Measurements from ENCODE around the gene CSF2RB. TPM values are rescaled to one million over a fixed set of nuclear protein-coding genes. Genes with fewer than 3 reads are reported as not detected.

The CSF2RB gene
- total RNA-seq, 3 donors from 2014 or later = 4.1 to 8.1 (median 5.3) TPM

DNA sequence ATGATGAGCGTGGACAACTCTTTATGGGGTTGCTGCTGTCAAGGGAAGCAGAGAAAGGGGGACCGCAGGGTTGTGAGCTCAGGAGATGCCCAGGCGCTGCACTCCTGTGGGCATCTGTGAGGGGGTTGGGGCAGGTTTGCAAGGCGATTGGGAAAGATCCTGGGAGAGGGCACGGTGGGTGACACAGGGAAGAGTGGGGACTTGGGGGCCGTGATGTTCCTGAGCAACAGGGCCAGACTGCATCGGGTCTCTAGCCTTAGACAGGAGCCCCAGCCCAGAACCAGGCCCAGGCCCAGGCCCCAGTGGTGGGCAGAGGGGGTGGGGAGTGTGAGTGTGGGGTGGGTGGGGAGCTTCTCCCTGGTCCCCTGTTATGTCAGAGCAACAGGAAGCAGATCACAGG lies 38.3 kb downstream of the CSF2RB start:
- intact Hi-C loops (cut with DNase I, micrococcal nuclease) = no loop called here
- no peak for DNase-seq
- Histone ChIP-seq H3K4me3 (no peak overlapping the region), H3K36me3 (ENCODE audit: low read depth) (no peaks in the 10 kb centered on the region), H3K9me3 (no peaks in the 10 kb centered on the region), H3K4me1 (ENCODE audit: low read depth) (no peaks in the 10 kb centered on the region)
- TF ChIP-seq, protein P1, sequence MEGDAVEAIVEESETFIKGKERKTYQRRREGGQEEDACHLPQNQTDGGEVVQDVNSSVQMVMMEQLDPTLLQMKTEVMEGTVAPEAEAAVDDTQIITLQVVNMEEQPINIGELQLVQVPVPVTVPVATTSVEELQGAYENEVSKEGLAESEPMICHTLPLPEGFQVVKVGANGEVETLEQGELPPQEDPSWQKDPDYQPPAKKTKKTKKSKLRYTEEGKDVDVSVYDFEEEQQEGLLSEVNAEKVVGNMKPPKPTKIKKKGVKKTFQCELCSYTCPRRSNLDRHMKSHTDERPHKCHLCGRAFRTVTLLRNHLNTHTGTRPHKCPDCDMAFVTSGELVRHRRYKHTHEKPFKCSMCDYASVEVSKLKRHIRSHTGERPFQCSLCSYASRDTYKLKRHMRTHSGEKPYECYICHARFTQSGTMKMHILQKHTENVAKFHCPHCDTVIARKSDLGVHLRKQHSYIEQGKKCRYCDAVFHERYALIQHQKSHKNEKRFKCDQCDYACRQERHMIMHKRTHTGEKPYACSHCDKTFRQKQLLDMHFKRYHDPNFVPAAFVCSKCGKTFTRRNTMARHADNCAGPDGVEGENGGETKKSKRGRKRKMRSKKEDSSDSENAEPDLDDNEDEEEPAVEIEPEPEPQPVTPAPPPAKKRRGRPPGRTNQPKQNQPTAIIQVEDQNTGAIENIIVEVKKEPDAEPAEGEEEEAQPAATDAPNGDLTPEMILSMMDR (IDR thresholded peaks at IDR 0.05) = no peak
- ATAC-seq = no peak

DNA sequence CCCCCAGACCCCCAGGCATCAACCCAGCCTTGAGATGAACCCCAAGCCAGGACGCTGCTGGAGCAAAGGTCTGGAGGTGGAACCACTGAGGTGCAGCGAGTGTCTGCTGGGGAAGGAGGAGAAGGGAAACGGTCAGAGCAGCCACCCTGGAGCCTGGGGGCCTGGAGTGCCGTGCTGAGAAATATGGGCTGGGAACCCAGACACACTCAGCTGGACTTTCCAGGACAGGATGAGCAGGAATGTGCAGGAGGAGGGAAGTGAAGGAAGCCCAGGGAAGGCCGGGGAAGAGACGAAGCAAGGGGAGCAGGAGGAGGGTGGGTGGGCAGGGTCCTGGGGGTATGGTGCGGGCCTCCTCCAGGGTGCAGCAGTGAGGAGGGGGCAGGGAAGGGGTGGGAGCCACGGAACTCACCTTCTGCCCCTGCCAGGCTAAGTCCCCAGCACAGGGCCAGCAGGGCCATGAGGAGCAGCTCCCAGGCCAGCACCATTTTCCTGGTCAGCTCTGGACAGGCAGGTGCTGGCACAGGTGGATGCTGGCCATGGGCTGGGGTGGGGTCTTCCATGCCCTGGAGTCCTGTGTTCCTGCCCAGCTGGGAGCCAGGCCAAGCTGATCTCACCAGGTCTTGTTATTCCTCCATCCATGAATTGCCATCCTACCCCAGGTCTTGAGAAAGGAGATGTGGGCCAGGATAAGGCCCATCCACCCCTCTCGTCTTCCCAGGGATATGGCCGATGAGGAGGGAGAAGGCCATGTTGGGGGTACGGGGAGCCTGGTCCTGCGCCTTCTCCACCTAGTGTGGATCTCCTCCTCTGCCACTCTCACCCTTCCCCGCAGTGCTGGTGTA lies 40.0 kb downstream of the CSF2RB start:
- TF ChIP-seq, protein P1 (IDR thresholded peaks at IDR 0.05) = no peak
- no peak for DNase-seq
- intact Hi-C loops (cut with DNase I, micrococcal nuclease) = no loop called here
- ATAC-seq = no peak
- Histone ChIP-seq H3K4me1 (ENCODE audit: low read depth) (no peaks in the 10 kb centered on the region), H3K36me3 (ENCODE audit: low read depth) (no peaks in the 10 kb centered on the region), H3K4me3 (no peak overlapping the region), H3K9me3 (no peaks in the 10 kb centered on the region)

DNA sequence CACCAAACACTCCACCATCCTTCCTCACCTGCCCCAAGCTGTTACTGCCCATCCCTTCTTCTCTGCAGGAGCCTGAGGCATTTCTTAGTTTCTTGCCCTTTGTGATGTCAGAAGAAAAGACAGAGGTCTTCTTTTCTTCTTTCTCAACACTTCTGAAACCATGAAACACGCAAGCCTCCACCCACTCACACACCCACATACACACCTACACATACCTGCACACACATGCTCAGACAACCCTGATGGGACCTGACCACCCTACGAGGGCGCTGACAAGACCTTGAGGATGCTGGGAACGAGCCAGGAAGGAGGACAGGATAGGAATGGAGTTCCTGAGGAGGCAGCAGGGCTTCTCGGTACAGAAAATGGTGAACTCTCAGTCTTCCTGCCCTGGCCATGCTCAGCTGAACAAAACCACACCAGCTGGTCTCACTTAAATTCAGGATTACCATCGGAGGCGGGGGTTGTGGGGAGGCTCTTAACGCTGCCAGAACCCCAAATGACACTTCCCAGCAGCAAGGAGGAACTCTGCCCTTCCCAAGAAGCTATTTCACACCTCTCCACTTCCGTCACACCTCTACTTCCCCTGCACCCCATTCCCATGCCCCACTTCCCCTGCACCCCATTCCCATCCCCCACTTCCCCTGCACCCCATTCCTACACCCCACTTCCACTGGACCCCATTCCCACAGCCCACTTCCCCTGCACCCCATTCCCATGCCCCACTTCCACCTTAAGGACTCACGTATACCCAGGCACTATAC lies 41.0 kb downstream of the CSF2RB start:
- Histone ChIP-seq H3K9me3 (no peaks in the 10 kb centered on the region), H3K36me3 (ENCODE audit: low read depth) (no peaks in the 10 kb centered on the region), H3K4me3 (no peak overlapping the region), H3K4me1 (ENCODE audit: low read depth) (no peaks in the 10 kb centered on the region)
- ATAC-seq = no peak
- DNase-seq = no peak
- intact Hi-C loops (cut with DNase I, micrococcal nuclease) = no loop called here
- TF ChIP-seq, protein P1 (IDR thresholded peaks at IDR 0.05) = no peak

DNA sequence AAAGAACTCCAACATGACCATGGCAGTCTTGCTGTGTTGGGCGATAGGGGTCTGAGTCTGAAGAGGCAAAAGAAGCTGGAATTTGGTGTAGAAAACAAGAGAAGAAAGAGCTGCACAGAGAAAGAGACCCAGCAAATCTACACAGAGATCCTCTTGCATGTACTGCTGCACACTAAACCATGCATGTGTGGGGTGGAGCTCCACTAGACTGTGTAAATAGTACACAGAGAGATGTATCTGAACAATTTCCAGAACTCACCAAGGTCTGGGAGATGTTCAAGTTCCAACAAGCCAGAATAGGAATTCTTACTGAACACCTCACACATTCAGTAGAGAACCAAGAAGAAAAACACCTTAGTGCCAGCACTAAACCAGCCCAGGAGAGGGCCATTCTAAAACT lies 42.3 kb downstream of the CSF2RB start:
- TF ChIP-seq, protein P1 (IDR thresholded peaks at IDR 0.05) = no peak
- H3K9me3 ChIP-seq = no peaks in the 10 kb centered on the region
- no peak overlapping the region for H3K4me3 ChIP-seq
- DNase-seq (no peak), ATAC-seq (no peak)
- H3K36me3 ChIP-seq (ENCODE audit: low read depth) = no peaks in the 10 kb centered on the region
- intact Hi-C loops (cut with DNase I, micrococcal nuclease) = no loop called here
- H3K4me1 ChIP-seq (ENCODE audit: low read depth) = no peaks in the 10 kb centered on the region

DNA sequence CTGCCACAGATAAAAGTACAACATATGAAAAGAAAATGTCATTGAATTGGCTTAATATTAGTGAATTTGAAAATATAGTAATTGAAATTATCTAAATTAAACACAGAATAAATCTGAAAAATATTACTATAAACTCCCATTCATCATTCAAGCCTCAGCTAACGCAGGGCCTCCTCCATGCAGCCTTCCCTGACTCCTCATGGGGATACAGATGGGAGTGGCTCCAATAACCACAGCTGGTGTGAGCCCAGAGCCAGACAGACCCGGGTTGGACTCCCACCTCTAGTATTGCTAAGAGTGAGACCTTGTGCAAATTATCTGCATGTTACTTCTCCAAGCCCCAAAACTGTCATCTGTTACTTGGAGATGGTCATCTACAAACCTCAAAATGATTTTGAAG lies 44.9 kb downstream of the CSF2RB start:
- no peaks in the 10 kb centered on the region for H3K36me3 ChIP-seq (ENCODE audit: low read depth)
- no peak overlapping the region for H3K4me3 ChIP-seq
- ATAC-seq (no peak), DNase-seq (no peak)
- H3K9me3 ChIP-seq = no peaks in the 10 kb centered on the region
- TF ChIP-seq, protein P1 (IDR thresholded peaks at IDR 0.05) = no peak
- intact Hi-C loops (cut with DNase I, micrococcal nuclease) = no loop called here
- no peaks in the 10 kb centered on the region for H3K4me1 ChIP-seq (ENCODE audit: low read depth)

All from mucosa of descending colon (tissue), 3 donors.